Ovary (tissue), 9 donors: ENCODE data around the gene SERINC5. TPM values are rescaled to one million over a fixed set of nuclear protein-coding genes. Genes with fewer than 3 reads are reported as not detected.

Source experiments
- DNase-seq, 5 donors: peaks; one replicate each; pipeline ENCODE4 v3.0.0-alpha.2; 2019 to 2020
- H3K27ac ChIP-seq, 2 donors: fragments of 200-600 bp; one replicate each; pipeline versions ENCODE4 v1.5.1 to v1.8.0; 2019 to 2022
- H3K27me3 ChIP-seq: fragments of 200-600 bp; one replicate; pipeline ENCODE4 v1.8.0; 2022
- H3K36me3 ChIP-seq: fragments of 200-600 bp; sonication (generic); one replicate; pipeline ENCODE4 v1.5.1; 2019
- H3K4me1 ChIP-seq: one replicate; pipeline ENCODE4 v1.8.1; 2013; ENCODE audit warnings: mild to moderate bottlenecking, moderate library complexity; ENCODE audit not compliant: insufficient read depth
- H3K4me3 ChIP-seq: fragments of 200-600 bp; sonication (generic); one replicate; pipeline ENCODE4 v1.5.1; 2017
- H3K9me3 ChIP-seq, 2 donors: fragments of 200-600 bp in 1 of 2; sonication (generic) in 1 of 2; one replicate each; pipeline versions ENCODE4 v1.5.1 to v1.8.1; 2013 to 2019; ENCODE audit warnings: mild to moderate bottlenecking in 1 of 2, moderate library complexity in 1 of 2
- EP300 ChIP-seq: sonication (generic); formaldehyde crosslinking; IDR thresholded peaks from one replicate; pipeline ENCODE4 v1.6.1; 2017; ENCODE audit warnings: antibody characterized with exemption
- POLR2A ChIP-seq: fragments of 450-650 bp; IDR thresholded peaks from one replicate; pipeline ENCODE4 v1.6.1; 2017; ENCODE audit warnings: antibody characterized with exemption, mild to moderate bottlenecking, moderate library complexity
- WGBS, 3 donors: extraction: QIAGEN DNeasy Blood & Tissue Kit in 1 of 3; methylation state at CpG; one replicate each; pipeline versions ENCODE4 v1.1.5 to v1.1.7; 2013 to 2017; 5-methylcytosine and 5-hydroxymethylcytosine counted together
- intact Hi-C, 4 donors: fragments of 100-400 bp; cut with DNase I; formaldehyde crosslinking; loops; one replicate each; pipeline versions ENCODE4 v1.11.0 to v1.15.1; 2022 to 2023
- polyA plus RNA-seq, 2 donors: library from polyadenylated mRNA; stranded (reverse); fragments of 200-250 nt in 1 of 2; fragments of 350-450 nt in 1 of 2; fragmentation: Illumina TruSeq in 1 of 2; extraction: RNeasy Lipid Tissue Mini Kit (QIAGEN cat#74804) in 1 of 2; gene quantifications; one replicate each; pipeline ENCODE4 v1.2.3, GENCODE V29; 2013 to 2014
- total RNA-seq, 7 donors: library from RNA; depleted of rRNA in 2 of 7; stranded (reverse); fragments of >200 nt in 2 of 7; fragmentation: NEBNext Ultra II Directional in 3 of 7; extraction: Animal tissue kit (Norgen Biotek cat#: 25700) in 3 of 7; gene quantifications; one replicate each; pipeline versions ENCODE4 v1.1.0 to v1.2.4, GENCODE V29; 2016 to 2023
- TF ChIP-seq, protein P1 (sequence below), 3 donors: fragments of 450-650 bp in 2 of 3; fragments of 200-600 bp in 1 of 3; IDR thresholded peaks; one replicate each; pipeline versions ENCODE4 v1.5.1 to v1.8.0; 2016 to 2022; ENCODE audit warnings: antibody characterized with exemption in 3 of 3, mild to moderate bottlenecking in 1 of 3
- donor health status: DM: no; HTN: no; CAD: no; lungs with moderate emphysema.
- donor health status: DM: no; HTN: no; CAD: no.
- donor health status: Bipolar disorder and iron deficiency.
- donor health status: DM: yes; HTN: yes; CAD: no.
- donor health status: DM: no; HTN: no; CAD: no.
- donor health status: DM: yes; HTN: yes; CAD: no.

Gene SERINC5
- total and polyA plus RNA-seq, 9 donors, result 12.7 to 88.7 (median 44.5) TPM

DNA sequence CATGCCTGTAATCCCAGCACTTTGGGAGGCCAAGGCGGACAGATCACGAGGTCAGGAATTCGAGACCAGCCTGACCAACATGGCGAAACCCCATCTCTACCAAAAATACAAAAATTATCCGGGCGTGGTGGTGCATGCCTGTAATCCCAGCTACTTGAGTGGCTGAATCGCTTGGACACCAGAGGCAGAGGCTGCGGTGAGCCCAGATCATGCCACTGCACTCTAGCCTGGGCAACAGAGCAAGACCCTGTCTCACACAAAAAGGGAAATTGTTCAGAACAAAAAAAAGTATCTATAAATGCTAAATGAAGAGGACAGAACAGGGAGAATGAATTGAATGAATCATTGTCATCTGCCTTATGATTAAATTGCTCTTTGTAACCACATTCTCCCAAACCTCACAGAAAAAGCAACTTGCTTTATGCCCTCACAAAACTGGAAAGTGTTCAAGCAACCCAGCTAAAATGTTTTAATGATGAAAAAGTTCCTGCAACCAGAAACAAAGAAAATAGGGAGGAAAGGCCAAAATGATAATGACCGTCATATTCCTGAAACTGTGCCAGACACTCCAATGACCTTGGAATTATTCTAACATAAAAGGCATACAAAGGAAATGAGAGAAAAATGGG lies 83.7 kb downstream of the SERINC5 start:
- Histone ChIP-seq H3K4me1 (peaks cover 6% of the 10 kb centered on the region), H3K36me3 (no peaks in the 10 kb centered on the region), H3K4me3 (no peak overlapping the region), H3K27me3 (no peaks in the 10 kb centered on the region), H3K27ac (peak overlapping the region in 1 of 2 donors; percentile 44), H3K9me3 (no peaks in the 10 kb centered on the region)
- no peak for DNase-seq
- intact Hi-C loops, result no loop called here
- WGBS, 3 donors, result 67 to 73% (median 68%) methylated on average over 9 of the region's 9 CpGs
- TF ChIP-seq EP300 (no peak), POLR2A (no peak)
- TF ChIP-seq, protein P1, sequence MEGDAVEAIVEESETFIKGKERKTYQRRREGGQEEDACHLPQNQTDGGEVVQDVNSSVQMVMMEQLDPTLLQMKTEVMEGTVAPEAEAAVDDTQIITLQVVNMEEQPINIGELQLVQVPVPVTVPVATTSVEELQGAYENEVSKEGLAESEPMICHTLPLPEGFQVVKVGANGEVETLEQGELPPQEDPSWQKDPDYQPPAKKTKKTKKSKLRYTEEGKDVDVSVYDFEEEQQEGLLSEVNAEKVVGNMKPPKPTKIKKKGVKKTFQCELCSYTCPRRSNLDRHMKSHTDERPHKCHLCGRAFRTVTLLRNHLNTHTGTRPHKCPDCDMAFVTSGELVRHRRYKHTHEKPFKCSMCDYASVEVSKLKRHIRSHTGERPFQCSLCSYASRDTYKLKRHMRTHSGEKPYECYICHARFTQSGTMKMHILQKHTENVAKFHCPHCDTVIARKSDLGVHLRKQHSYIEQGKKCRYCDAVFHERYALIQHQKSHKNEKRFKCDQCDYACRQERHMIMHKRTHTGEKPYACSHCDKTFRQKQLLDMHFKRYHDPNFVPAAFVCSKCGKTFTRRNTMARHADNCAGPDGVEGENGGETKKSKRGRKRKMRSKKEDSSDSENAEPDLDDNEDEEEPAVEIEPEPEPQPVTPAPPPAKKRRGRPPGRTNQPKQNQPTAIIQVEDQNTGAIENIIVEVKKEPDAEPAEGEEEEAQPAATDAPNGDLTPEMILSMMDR (IDR thresholded peaks at IDR 0.05), result no peak

DNA sequence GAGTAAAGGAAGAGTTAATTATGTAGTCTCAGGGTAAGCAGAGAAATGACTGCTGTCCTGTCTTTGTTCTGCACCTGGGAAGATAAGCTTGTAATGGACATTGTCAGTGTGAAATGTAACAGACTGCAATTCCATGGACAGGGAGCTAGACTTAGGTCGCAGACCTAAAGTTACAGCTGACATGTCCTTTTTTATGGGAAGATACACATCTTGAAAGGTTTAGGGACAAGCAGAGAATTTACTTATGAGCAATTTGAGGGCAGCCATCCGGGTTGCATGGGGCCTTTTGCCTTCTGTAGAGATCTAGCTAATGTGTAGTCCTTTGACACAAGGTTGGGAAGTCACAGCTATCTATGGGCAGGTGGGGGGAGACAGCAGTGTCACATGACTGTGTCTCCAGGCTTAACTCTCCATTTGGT lies 85.7 kb downstream of the SERINC5 start:
- H3K36me3 ChIP-seq, result no peaks in the 10 kb centered on the region
- TF ChIP-seq EP300 (no peak), POLR2A (no peak)
- TF ChIP-seq, protein P1 (IDR thresholded peaks at IDR 0.05), result no peak
- intact Hi-C loops, result no loop called here

DNA sequence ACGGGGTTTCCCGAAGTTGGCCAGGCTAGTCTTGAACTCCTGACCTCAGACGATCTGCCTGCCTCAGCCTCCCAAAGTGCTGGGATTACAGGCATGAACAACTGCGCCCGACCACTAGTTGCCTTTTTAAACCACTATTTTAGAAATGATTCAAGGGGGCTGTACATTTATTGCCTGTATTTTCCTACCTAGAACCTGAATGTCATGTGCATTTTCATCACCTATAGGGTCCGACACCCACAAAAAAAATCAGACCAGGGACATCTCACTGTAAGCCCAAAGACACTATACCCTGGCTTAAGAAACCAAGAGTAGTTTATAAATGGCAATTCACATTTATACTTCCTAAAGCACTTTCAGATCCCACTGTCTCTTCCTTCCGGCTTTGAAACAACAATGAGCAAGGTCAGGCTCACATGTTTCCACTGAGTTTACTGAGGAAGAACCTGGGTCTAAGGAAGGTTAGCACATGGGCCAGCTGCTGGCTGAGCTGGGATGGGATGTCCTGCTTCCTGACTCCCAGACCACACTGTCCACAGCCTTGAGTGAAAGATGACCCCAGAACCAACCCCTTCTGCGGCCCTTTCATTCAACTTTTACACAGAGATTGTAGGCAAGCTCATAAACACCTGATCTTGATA lies 87.3 kb downstream of the SERINC5 start:
- Histone ChIP-seq H3K27ac (no peak overlapping the region), H3K4me1 (peaks cover 7% of the 10 kb centered on the region), H3K27me3 (no peaks in the 10 kb centered on the region), H3K36me3 (no peaks in the 10 kb centered on the region), H3K4me3 (no peak overlapping the region), H3K9me3 (no peaks in the 10 kb centered on the region)
- no peak for DNase-seq
- TF ChIP-seq EP300 (no peak), POLR2A (no peak)
- TF ChIP-seq, protein P1 (IDR thresholded peaks at IDR 0.05), result no peak
- 79 to 83% (median 81%) methylated on average over 8 of the region's 8 CpGs for WGBS, 3 donors
- intact Hi-C loops, result no loop called here

More for the DNA sequence above, 85.7 kb downstream of the SERINC5 start:
- no peak for DNase-seq
- Histone ChIP-seq H3K4me3 (no peak overlapping the region), H3K27ac (no peak overlapping the region), H3K4me1 (peaks cover 11% of the 10 kb centered on the region), H3K9me3 (no peaks in the 10 kb centered on the region), H3K27me3 (no peaks in the 10 kb centered on the region)
- 76 to 86% (median 82%) methylated on average over 2 of the region's 2 CpGs for WGBS, 3 donors

DNA sequence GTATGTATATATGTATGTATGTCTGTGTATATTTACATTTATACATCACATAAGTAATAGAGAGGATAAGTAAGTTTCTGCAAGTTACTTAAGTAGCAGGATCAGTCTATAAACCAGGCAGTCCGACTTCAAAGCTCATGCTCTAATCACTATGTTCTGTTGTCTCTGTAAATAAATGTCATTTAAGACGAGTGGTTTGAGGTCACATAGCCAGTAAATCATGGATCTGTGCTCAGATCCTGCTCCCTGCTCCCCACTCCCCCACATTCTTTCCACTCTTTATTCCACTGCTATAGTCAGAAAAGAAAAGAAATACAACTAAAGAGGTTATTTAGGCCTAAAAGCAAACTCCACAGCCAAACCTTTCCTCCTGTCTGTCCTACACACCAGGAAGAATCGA lies 90.4 kb downstream of the SERINC5 start:
- 6 to 11% (median 7%) methylated on average over 3 of the region's 3 CpGs for WGBS, 3 donors
- Histone ChIP-seq H3K27ac (no peak overlapping the region), H3K4me1 (peaks cover 5% of the 10 kb centered on the region), H3K9me3 (no peaks in the 10 kb centered on the region), H3K36me3 (no peaks in the 10 kb centered on the region), H3K4me3 (no peak overlapping the region), H3K27me3 (no peaks in the 10 kb centered on the region)
- peak in 1 of 5 donors; percentile 31 for DNase-seq
- TF ChIP-seq, protein P1 (IDR thresholded peaks at IDR 0.05), result no peak
- TF ChIP-seq POLR2A (no peak), EP300 (no peak)
- intact Hi-C loops, result no loop called here
